GM20431 (cell line): Measurements from ENCODE around the gene CXCR5.

Experiments used
- in situ Hi-C: fragments of 300-500 bp; cut with MseI, MboI; formaldehyde crosslinking; loops from one replicate; pipeline ENCODE4 v1.15.0; 2020; ENCODE audit warnings: low sequenced_read_pairs; ENCODE audit not compliant: unreplicated experiment

CXCR5 gene

GRCh38 chr11:118872403-118872821, 11.3 kb upstream of the CXCR5 start:
- in situ Hi-C loops: no loop called here

- in situ Hi-C loops: no loop called here
These were observed 9.9 kb upstream of the CXCR5 start for GRCh38 chr11:118873804-118874203.

GRCh38 chr11:118876286-118876685, 7.4 kb upstream of the CXCR5 start:
- in situ Hi-C loops: no loop called here

GRCh38 chr11:118877487-118878162, 6.1 kb upstream of the CXCR5 start:
- in situ Hi-C loops: no loop called here

GRCh38 chr11:118878163-118878563, 5.5 kb upstream of the CXCR5 start:
- in situ Hi-C loops: no loop called here

- in situ Hi-C loops: no loop called here
These were observed 2.5 kb upstream of the CXCR5 start for GRCh38 chr11:118881228-118881627.

- in situ Hi-C loops: no loop called here
These were observed 1.2 kb upstream of the CXCR5 start for GRCh38 chr11:118882491-118882890.

- in situ Hi-C loops: no loop called here
These were observed 706 bp upstream of the CXCR5 start for GRCh38 chr11:118883004-118883367.

GRCh38 chr11:118884875-118885274, 1.2 kb downstream of the CXCR5 start:
- in situ Hi-C loops: no loop called here

- in situ Hi-C loops: no loop called here
These were observed 1.6 kb downstream of the CXCR5 start for GRCh38 chr11:118885319-118885718.

- in situ Hi-C loops: no loop called here
These were observed 2.3 kb downstream of the CXCR5 start for GRCh38 chr11:118885831-118886565.

GRCh38 chr11:118886681-118887111, 3.0 kb downstream of the CXCR5 start:
- in situ Hi-C loops: no loop called here

- in situ Hi-C loops: no loop called here
These were observed 3.5 kb downstream of the CXCR5 start for GRCh38 chr11:118887206-118887605.

- in situ Hi-C loops: no loop called here
These were observed 4.7 kb downstream of the CXCR5 start for GRCh38 chr11:118888398-118888797.

- in situ Hi-C loops: no loop called here
These were observed 6.1 kb downstream of the CXCR5 start for GRCh38 chr11:118889797-118890196.

GRCh38 chr11:118892514-118892913, 8.8 kb downstream of the CXCR5 start:
- in situ Hi-C loops: no loop called here

- in situ Hi-C loops: no loop called here
These were observed 9.3 kb downstream of the CXCR5 start for GRCh38 chr11:118892964-118893363.

GRCh38 chr11:118893662-118894061, 10.0 kb downstream of the CXCR5 start:
- in situ Hi-C loops: no loop called here

- in situ Hi-C loops: no loop called here
These were observed 10.5 kb downstream of the CXCR5 start for GRCh38 chr11:118894192-118894591.

GRCh38 chr11:118895093-118896039, 11.7 kb downstream of the CXCR5 start:
- in situ Hi-C loops: no loop called here

- in situ Hi-C loops: no loop called here
These were observed 12.8 kb downstream of the CXCR5 start for GRCh38 chr11:118896472-118896913.
